Measurements from ENCODE around the gene IGF1R.

DNA sequence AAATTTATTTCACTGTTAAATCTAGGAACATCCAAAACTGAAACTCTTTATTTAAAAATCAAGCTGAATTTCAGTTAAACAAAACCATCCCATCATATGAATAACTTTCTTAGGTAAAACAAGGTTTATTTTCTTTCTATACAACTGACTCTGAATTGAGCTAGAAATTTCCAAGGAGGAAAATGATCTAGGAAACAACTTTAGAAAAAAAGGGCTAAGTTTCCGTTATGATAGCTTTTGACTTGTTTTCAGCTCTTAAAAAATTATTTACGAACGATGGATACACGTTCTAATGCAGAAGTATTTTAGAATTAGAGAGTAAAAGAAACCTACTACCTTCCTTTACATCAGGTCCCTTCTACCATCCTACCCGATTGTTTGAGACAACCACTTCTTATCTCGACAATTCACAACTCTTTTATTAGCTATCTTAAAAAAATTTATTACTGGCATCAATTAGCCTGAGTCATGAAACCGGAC lies 1.8 kb upstream of the IGF1R start:
- TF ChIP-seq POLR2A (IDR thresholded peaks at IDR 0.05) (no peak), EP300 (IDR thresholded peaks at IDR 0.05) (no peak), POLR2AphosphoS5 (IDR thresholded peaks at IDR 0.05) (no peak)
- TF ChIP-seq, protein P1, sequence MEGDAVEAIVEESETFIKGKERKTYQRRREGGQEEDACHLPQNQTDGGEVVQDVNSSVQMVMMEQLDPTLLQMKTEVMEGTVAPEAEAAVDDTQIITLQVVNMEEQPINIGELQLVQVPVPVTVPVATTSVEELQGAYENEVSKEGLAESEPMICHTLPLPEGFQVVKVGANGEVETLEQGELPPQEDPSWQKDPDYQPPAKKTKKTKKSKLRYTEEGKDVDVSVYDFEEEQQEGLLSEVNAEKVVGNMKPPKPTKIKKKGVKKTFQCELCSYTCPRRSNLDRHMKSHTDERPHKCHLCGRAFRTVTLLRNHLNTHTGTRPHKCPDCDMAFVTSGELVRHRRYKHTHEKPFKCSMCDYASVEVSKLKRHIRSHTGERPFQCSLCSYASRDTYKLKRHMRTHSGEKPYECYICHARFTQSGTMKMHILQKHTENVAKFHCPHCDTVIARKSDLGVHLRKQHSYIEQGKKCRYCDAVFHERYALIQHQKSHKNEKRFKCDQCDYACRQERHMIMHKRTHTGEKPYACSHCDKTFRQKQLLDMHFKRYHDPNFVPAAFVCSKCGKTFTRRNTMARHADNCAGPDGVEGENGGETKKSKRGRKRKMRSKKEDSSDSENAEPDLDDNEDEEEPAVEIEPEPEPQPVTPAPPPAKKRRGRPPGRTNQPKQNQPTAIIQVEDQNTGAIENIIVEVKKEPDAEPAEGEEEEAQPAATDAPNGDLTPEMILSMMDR (IDR thresholded peaks at IDR 0.05) = no peak

All from suprapubic skin (tissue), 4 donors.